ENCODE measurements around the gene SEMA4D. TPM values are rescaled to one million over a fixed set of nuclear protein-coding genes. Genes with fewer than 3 reads are reported as not detected.
A peak's percentile ranks its signal among the peaks of the same experiment; 100 is the strongest.

The SEMA4D gene
- total RNA-seq, 1 donor: 0.43 TPM

DNA sequence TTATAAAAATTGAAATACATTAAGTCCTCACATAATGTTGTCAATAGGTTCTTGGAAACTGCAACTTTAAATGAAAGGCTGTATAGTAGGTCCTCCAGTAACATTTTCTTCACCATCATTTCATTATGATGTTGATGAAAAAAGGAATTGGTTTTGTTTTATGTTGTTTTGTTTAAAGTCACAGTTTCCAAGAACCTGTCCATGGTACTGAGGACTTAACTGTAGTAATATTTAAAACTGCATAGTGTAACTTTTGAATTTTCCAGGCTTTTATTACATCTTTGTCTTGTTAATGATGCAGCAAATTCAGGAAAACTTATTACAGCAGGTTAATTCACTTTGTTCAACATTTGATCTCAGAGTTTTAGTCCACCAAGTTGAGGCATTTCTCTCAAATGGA lies 168.0 kb downstream of the SEMA4D start:
- TF ChIP-seq, protein P1, sequence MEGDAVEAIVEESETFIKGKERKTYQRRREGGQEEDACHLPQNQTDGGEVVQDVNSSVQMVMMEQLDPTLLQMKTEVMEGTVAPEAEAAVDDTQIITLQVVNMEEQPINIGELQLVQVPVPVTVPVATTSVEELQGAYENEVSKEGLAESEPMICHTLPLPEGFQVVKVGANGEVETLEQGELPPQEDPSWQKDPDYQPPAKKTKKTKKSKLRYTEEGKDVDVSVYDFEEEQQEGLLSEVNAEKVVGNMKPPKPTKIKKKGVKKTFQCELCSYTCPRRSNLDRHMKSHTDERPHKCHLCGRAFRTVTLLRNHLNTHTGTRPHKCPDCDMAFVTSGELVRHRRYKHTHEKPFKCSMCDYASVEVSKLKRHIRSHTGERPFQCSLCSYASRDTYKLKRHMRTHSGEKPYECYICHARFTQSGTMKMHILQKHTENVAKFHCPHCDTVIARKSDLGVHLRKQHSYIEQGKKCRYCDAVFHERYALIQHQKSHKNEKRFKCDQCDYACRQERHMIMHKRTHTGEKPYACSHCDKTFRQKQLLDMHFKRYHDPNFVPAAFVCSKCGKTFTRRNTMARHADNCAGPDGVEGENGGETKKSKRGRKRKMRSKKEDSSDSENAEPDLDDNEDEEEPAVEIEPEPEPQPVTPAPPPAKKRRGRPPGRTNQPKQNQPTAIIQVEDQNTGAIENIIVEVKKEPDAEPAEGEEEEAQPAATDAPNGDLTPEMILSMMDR (IDR thresholded peaks at IDR 0.05; ENCODE audit: insufficient read depth, low read depth, low read length): no peak
- no peak for DNase-seq (ENCODE audit: low read depth)

DNA sequence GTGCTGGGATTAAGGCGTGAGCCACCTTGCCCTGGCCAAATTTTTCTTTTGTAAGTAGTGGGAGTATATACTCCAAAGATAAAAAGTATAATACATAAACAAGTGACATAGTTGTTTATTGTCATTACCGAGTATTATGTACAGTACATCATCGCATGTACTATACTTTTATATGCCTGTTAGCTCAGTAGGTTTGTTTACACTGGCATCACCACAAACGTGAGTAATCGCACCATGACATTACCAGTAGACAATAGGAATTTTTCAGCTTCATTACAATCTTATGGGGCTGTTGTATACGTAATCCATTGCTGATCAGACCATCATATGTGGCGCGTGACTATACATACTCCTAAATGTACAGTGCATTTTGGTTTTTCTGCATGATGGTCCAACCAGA lies 169.8 kb downstream of the SEMA4D start:
- TF ChIP-seq, protein P1 (IDR thresholded peaks at IDR 0.05; ENCODE audit: insufficient read depth, low read depth, low read length): no peak
- no peak overlapping the region for H3K4me3 ChIP-seq (ENCODE audit: low read depth, low read length)
- no peak for DNase-seq (ENCODE audit: low read depth)

More for the DNA sequence above, 168.0 kb downstream of the SEMA4D start:
- H3K4me3 ChIP-seq (ENCODE audit: low read depth, low read length): no peak overlapping the region

DNA sequence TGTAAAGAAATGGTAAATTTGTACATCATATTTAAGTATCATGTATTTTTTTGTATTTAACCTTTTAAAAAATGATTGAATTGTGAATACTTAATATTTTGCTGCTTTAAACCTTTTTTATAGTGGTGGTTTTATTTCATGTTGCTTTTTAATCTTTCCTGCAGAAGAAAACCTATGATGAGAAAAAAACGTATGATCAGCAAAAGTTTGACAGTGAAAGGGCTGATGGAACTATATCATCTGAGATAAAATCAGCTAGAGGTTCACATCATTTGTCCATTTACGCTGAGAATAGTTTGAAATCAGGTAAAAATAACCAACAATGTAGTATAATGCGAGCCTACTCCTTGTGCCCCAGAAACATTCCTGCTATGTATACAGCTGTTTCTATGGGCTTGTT lies 172.2 kb downstream of the SEMA4D start:
- no peak overlapping the region for H3K4me3 ChIP-seq (ENCODE audit: low read depth, low read length)
- TF ChIP-seq, protein P1 (IDR thresholded peaks at IDR 0.05; ENCODE audit: insufficient read depth, low read depth, low read length): no peak
- no peak for DNase-seq (ENCODE audit: low read depth)

DNA sequence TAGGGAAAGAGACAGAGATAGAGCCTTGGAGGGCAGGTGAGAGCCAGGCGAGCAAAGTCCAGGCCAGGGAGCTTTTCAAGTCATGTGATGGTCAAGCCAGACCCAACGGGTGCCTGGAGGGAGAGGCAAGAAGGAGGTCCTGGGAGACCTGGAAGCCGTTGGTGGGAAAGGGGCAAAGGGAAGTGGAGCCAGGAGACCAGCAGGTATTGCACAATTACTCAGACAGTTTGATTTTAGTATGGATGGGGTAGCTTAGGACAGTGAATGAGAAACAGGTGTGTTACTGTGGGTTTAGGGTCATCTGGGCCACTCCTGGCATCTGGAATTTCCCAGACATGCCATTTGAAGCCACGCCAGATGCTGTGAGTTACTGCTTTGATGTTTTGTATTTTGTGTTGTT lies 174.5 kb downstream of the SEMA4D start:
- TF ChIP-seq, protein P1 (IDR thresholded peaks at IDR 0.05; ENCODE audit: insufficient read depth, low read depth, low read length): no peak
- no peak overlapping the region for H3K4me3 ChIP-seq (ENCODE audit: low read depth, low read length)
- DNase-seq (ENCODE audit: low read depth): peak; percentile 20

DNA sequence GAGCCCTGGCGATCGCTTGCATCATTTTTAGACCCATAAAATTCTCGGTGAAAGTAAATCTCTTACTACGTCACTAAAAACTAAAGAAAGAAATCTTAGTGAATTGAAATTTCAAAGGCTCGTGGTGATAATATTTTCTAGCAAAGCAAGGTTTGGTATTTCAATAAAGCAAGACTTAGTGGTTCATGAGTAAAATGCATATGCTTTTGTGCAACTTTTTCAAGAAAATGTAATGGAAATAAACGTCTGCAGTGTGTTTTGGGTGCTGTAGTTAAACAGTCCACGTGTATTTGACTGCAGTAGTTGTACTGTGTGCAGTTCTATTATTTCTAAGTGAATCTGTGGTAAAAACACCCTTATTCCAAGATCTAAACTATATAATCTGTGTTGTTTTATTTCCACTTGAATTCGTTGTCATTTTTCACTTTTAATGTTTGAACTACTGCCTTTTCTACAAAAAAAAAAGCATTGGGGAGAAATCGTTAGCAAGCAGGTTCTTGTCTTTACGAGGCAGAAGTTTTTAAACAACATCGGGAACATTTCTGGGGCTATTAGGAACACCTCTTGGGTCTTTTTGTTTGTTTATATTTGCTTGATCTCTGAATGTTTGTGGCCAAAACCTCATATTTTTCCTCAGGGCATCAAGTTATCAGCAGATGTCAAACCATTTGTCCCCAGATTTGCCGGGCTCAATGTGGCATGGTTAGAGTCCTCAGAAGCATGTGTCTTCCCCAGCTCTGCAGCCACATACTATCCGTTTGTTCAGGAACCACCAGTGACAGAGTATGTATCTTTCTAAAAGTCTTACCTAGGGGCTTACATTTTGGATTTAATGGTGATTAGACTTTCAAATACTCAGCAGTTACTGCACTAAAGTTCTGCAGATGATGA lies 178.7 kb downstream of the SEMA4D start:
- peak overlapping the region; percentile 70 for H3K4me3 ChIP-seq (ENCODE audit: low read depth, low read length)
- peak; percentile 53 for DNase-seq (ENCODE audit: low read depth)
- TF ChIP-seq, protein P1 (IDR thresholded peaks at IDR 0.05; ENCODE audit: insufficient read depth, low read depth, low read length): no peak

DNA sequence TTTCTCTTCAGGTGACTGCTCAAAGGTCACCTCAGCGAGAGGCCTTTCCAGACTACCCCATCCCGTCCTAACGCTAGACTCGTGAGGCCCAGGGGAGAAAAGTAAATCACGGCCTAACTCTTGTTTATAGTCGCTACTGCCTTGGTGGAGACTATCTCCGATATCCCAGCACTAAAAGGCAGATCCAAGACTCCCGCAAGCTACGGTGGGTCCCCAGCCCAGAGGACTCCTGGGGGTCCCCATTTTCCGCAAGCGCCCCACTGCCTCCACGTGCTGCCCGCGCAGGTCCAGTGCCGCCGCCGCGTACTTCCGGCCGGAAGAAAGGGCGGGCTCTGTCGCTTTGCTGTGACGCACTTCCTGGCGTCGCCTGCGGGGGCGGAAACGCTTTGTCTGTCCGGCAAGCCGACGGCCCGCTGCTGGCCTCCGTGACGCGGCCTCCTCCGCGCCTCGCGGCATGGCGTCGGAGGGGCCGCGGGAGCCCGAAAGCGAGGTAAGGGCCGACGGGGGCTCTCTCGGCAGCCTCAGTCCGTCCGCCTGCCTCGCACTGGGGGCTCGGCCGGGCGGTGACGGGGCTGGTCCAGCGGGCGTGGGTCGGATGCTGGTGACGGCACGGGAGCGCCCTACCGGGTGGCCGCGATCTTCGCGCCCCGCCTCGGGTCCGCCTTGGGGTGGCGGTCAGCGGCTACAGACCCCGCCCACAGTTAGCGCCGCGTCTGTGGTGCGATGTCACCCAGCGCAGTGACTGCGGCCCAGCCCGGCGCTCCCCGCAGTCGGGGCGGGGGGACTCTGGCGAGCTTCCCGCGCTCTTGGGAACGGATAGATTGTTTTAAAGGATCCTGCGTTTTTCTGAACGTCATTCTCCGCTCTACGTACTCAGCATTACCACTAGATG lies 179.5 kb downstream of the SEMA4D start, which contains the start of gene SECISBP2:
Gene SECISBP2 (plus strand): TSS at position 378 of the 892 bp plus-strand sequence. CDS start 77 bp downstream, at position 455.
- peak within 1 kb of the TSS; percentile 70 for H3K4me3 ChIP-seq (ENCODE audit: low read depth, low read length)
- peak; percentile 98 for DNase-seq (ENCODE audit: low read depth)
- TF ChIP-seq, protein P1 (IDR thresholded peaks at IDR 0.05; ENCODE audit: insufficient read depth, low read depth, low read length): peak; percentile 62

All from fibroblast of villous mesenchyme (primary cell).